Posterior vena cava (tissue), 2 donors: ENCODE data around the gene PLXDC2. TPM values are rescaled to one million over a fixed set of nuclear protein-coding genes. Genes with fewer than 3 reads are reported as not detected.

Experiments
- DNase-seq: peaks from one replicate; pipeline ENCODE4 v3.0.0-alpha.2; 2020; ENCODE audit warnings: low spot score
- intact Hi-C, 2 donors: fragments of 100-400 bp; cut with DNase I; formaldehyde crosslinking; loops; one replicate each; pipeline versions ENCODE4 v1.14.1 to v1.14.2; 2022 to 2023
- total RNA-seq, 2 donors: library from RNA; stranded (reverse); fragmentation: NEBNext Ultra II Directional; extraction: Animal tissue kit (Norgen Biotek cat#: 25700); gene quantifications; one replicate each; pipeline ENCODE4 v1.2.1, GENCODE V29; 2021
- donor health status: DM: yes; HTN: yes; CAD: no.
- donor health status: DM: yes; HTN: yes; CAD: no.

PLXDC2 gene
- total RNA-seq, 2 donors from 2014 or later = 79.3 to 101 TPM

DNA sequence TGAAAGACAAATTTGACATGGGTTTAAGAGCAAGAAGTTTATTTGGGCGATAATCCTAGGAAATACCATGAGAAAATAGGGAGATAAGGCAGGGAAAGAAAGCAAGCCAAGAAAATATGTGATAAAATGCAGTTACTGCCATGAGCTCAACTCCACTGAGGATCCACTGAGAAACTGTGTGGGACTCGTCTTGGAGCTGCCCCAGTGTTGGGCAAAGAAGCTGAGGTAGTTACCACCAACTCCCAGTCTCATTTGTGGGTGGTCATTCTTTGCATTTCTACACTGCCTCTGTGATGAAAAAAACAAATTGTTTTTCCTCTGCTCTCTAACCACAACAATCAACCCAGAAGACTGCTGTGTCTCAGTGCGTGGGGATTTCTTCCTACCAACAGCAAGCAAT, 498.2 kb downstream of the PLXDC2 start:
- DNase-seq = no peak
- intact Hi-C loops = no loop called here

DNA sequence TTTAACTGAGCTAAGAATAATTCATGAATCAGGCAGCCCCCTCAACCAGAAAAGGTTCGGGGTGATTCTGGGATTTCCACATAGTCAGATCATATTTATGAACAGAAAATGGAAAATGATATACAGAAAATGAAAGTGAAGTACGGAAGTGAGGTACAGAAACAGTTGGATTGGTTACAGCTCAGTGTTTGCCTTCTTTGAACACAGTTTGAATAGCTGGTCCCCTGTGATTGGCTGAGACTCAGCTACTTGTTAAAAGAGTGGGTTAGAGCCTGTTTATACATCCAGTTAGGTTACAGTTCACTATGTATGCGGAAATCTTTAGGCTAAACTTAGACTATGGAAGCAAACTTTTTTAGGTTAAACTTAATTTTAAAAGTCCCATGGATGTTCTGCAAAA, 511.7 kb downstream of the PLXDC2 start:
- intact Hi-C loops = no loop called here
- DNase-seq = no peak

DNA sequence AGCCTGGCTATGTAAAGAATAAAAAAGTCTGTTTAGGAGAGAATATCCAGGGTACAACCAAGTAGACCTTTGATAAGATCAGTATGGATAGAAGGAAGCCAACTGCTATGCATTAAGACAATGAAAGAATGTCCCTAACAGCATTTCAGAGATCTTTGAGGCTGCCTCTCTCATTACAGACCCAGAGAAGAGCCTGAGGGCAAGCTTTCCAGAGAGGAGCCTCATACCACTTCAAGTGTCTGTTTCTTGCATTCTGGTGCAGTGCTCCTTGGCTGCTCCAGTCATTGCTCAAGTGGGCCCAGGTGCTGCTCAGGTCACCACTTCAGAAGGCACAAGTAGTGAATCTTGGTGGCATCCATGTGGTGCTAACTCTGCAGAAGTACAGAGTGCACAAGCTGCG, 514.0 kb downstream of the PLXDC2 start:
- no peak for DNase-seq
- intact Hi-C loops = no loop called here

DNA sequence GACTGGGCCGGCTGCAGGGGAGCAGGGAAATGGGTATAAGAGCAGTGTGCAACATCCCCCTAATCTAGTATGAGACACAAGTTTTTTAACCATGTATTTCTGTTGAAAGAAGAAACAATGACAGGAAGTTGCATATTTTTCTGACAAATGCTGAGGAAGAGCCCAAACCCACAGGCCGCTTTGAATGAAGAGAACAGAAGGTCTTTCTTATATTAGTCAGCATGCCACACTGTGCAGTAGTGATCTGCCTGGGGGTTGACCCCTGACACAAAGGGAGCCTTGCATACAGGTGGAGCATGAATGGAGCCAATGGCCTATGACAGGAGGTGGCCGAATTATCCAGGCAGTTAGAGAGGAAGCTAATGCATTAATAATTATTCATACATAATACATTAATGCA, 518.3 kb downstream of the PLXDC2 start:
- DNase-seq = no peak
- intact Hi-C loops = no loop called here
